ENCODE results near the gene NPHP4. TPM values are rescaled to one million over a fixed set of nuclear protein-coding genes. Genes with fewer than 3 reads are reported as not detected.

NPHP4 gene
- total RNA-seq, 2 experiments from 2014 or later = 6.2 to 7.7 TPM

DNA sequence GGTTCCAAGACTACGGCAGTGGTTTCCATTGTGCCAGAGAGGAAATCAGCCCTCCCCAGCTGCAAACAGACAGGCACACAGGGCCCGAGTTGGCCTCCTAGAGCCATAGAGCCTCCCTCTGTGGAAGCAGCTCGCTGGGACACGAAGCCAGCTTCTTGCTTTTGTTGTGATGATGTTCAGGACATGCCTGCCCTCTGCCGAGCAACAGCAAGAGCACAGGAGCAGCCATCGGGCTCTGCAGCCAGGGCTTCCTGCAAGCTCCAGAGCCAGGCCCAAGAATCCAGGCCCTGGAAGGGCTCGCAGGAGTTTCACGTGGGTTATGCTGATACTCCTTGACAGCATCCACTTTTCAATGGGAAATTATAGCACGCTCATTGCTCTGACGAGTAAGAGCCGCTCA is 18.5 kb downstream of the NPHP4 start:
- Histone ChIP-seq H3K4me3 (ENCODE audit: low read length) (no peak overlapping the region), H3K27ac (ENCODE audit: low read depth in 1 of 2, low read length in 2 of 2) (no peak overlapping the region), H3K36me3 (ENCODE audit: insufficient read depth, low read length) (no peaks in the 10 kb centered on the region), H3K27me3 (ENCODE audit: control insufficient read depth in 1 of 2, insufficient read depth in 2 of 2, low read length in 2 of 2) (no peaks in the 10 kb centered on the region), H3K9me3 (ENCODE audit: control insufficient read depth in 1 of 2, insufficient read depth in 1 of 2, low read length in 2 of 2) (no peaks in the 10 kb centered on the region), H3K4me1 (ENCODE audit: insufficient read depth, low read length) (peaks cover 4% of the 10 kb centered on the region)
- intact Hi-C loops (cut with DNase I, micrococcal nuclease) = loop anchor here in 1 of 2 experiments (10.0 kb wide), 1 partner anchor 1319 kb away; the partner anchor contains the start of gene AJAP1
- TF ChIP-seq CTCF (IDR thresholded peaks at IDR 0.05) = no peak
- CTCF ChIA-PET = no interaction called here
- H3K27ac Mint-ChIP-seq = no peak overlapping the region
- no peak for ATAC-seq (ENCODE audit: poor library complexity)
- H3K36me3 Mint-ChIP-seq (ENCODE audit: low read depth) = peaks cover 9% of the 10 kb centered on the region
- H3K4me3 Mint-ChIP-seq = no peak overlapping the region
- H3K27me3 Mint-ChIP-seq = no peaks in the 10 kb centered on the region
- no peaks in the 10 kb centered on the region for H3K9me3 Mint-ChIP-seq
- peaks cover 3% of the 10 kb centered on the region for H3K4me1 Mint-ChIP-seq (ENCODE audit: low read depth)
- POLR2A ChIA-PET = no interaction called here
- DNase-seq = peak in 1 of 14 experiments; percentile 10

DNA sequence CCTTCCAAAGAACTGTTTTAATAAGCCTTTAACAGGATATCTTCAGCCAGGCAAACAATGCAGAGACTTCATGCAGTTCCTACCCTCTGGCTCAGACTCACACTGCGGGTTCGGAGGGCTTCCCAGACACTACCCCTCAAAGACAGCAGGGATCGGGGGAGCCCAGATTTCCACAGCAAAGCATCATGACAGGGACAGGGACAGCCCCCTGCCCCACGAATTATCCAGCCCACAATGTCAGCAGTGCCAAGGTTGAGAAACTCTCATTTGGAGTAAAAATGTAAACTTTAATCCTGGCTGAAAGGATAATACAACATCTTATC is 20.1 kb downstream of the NPHP4 start:
- Mint-ChIP-seq H3K4me1 (ENCODE audit: low read depth) (no peaks in the 10 kb centered on the region), H3K27me3 (no peaks in the 10 kb centered on the region), H3K4me3 (no peak overlapping the region), H3K9me3 (no peaks in the 10 kb centered on the region), H3K36me3 (ENCODE audit: low read depth) (peaks cover 15% of the 10 kb centered on the region), H3K27ac (no peak overlapping the region)
- TF ChIP-seq CTCF (IDR thresholded peaks at IDR 0.05) = no peak
- Histone ChIP-seq H3K4me1 (ENCODE audit: insufficient read depth, low read length) (peaks cover 4% of the 10 kb centered on the region), H3K4me3 (ENCODE audit: low read length) (no peak overlapping the region), H3K27me3 (ENCODE audit: control insufficient read depth in 1 of 2, insufficient read depth in 2 of 2, low read length in 2 of 2) (no peaks in the 10 kb centered on the region), H3K36me3 (ENCODE audit: insufficient read depth, low read length) (no peaks in the 10 kb centered on the region), H3K27ac (ENCODE audit: low read depth in 1 of 2, low read length in 2 of 2) (no peak overlapping the region), H3K9me3 (ENCODE audit: control insufficient read depth in 1 of 2, insufficient read depth in 1 of 2, low read length in 2 of 2) (no peaks in the 10 kb centered on the region)
- ATAC-seq (ENCODE audit: poor library complexity) (no peak), DNase-seq (peak in 1 of 14 experiments; percentile 4)
- CTCF ChIA-PET = no interaction called here
- intact Hi-C loops (cut with DNase I, micrococcal nuclease) = loop anchor here in 1 of 2 experiments (10.0 kb wide), 1 partner anchor 1317 kb away; the partner anchor contains the start of gene AJAP1
- POLR2A ChIA-PET = no interaction called here

DNA sequence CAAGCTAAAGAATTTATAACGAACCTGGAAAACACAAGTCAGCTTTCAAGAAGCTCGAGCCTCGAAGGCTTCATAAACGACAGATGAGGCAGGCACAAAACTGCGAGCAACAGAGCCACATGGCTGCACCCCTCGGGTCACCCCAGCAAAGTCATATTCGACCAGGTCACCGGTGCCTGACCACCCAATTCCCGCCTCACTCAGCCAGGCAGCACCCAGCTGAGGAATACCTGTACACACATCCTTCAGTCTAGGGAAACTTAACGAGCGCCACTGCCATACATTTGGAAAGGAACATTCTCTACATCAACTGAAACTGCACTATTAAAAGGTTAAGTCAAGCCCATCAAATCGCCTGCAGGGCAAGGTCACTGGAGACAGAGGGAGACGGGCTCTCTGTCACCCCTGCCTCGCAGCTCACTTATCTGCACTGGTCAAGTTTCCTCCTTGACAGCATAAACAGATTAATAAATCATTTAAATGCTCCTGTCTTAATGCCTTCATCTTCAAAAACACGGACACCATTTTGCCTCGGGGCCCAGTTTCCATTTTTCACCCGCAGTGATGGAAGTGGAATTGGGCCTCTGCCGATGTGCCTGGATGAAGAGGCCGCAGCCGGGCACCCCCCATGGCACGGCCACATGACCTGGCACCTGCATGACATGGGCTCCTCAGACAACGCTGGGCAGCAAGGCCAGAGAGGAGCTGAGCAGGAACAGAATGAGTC is 20.6 kb downstream of the NPHP4 start:
- ATAC-seq (ENCODE audit: poor library complexity) (no peak), DNase-seq (peak in 1 of 14 experiments; percentile 22)
- no peak for TF ChIP-seq CTCF (IDR thresholded peaks at IDR 0.05)
- H3K4me3 Mint-ChIP-seq = no peak overlapping the region
- ChIA-PET CTCF (no interaction called here), POLR2A (no interaction called here)
- no peaks in the 10 kb centered on the region for H3K36me3 ChIP-seq (ENCODE audit: insufficient read depth, low read length)
- no peak overlapping the region for H3K4me3 ChIP-seq (ENCODE audit: low read length)
- no peaks in the 10 kb centered on the region for H3K27me3 Mint-ChIP-seq
- no peak overlapping the region for H3K27ac ChIP-seq (ENCODE audit: low read depth in 1 of 2, low read length in 2 of 2)
- no peaks in the 10 kb centered on the region for H3K9me3 Mint-ChIP-seq
- no peak overlapping the region for H3K27ac Mint-ChIP-seq
- peaks cover 10% of the 10 kb centered on the region for H3K36me3 Mint-ChIP-seq (ENCODE audit: low read depth)
- H3K9me3 ChIP-seq (ENCODE audit: control insufficient read depth in 1 of 2, insufficient read depth in 1 of 2, low read length in 2 of 2) = no peaks in the 10 kb centered on the region
- intact Hi-C loops (cut with DNase I, micrococcal nuclease) = loop anchor here in 1 of 2 experiments (10.0 kb wide), 1 partner anchor 1317 kb away; the partner anchor contains the start of gene AJAP1
- H3K4me1 ChIP-seq (ENCODE audit: insufficient read depth, low read length) = peaks cover 4% of the 10 kb centered on the region
- no peaks in the 10 kb centered on the region for H3K4me1 Mint-ChIP-seq (ENCODE audit: low read depth)
- no peaks in the 10 kb centered on the region for H3K27me3 ChIP-seq (ENCODE audit: control insufficient read depth in 1 of 2, insufficient read depth in 2 of 2, low read length in 2 of 2)

All from CD4-positive, alpha-beta T cell (primary cell).